A673 (cell line): Measurements from ENCODE around the gene CREBZF. TPM values are rescaled to one million over a fixed set of nuclear protein-coding genes. Genes with fewer than 3 reads are reported as not detected.

Experiments used
- BruUV-seq: library from RNA; stranded (reverse); fragments of 400-500 nt; replicated peaks from 2 replicates; lab custom pipeline; 2021; lab: Mats Ljungman, UMichigan
- CTCF ChIA-PET: fragments of 300-600 bp; sonication (Branson Sonifier 250); formaldehyde crosslinking; loops from one replicate; lab custom pipeline; 2022; ENCODE audit warnings: antibody characterized with exemption; lab: Charles Lee
- POLR2A ChIA-PET: fragments of 300-600 bp; sonication (Branson Sonifier 250); formaldehyde crosslinking; loops from one replicate; lab custom pipeline; 2022; ENCODE audit warnings: antibody characterized with exemption; ENCODE audit not compliant: low non-redundant PET; lab: Charles Lee
- DNase-seq: peaks from one replicate; pipeline ENCODE4 v3.0.0-alpha.2; 2015; ENCODE audit warnings: low spot score
- H3K27ac ChIP-seq: fragments of 200-600 bp; sonication (generic); 2 replicates; pipeline ENCODE4 v1.5.1; 2016; ENCODE audit warnings: mixed run types, low read depth, mild to moderate bottlenecking, mixed read lengths, antibody characterized with exemption, low read length; ENCODE audit not compliant: poor library complexity, severe bottlenecking
- H3K27me3 ChIP-seq: fragments of 200-600 bp; sonication (generic); replicated peaks from 2 replicates; pipeline ENCODE4 v1.6.1; 2017; ENCODE audit warnings: mixed run types, low read depth, mild to moderate bottlenecking, mixed read lengths, antibody characterized with exemption, low read length; ENCODE audit not compliant: insufficient read depth, poor library complexity
- H3K36me3 ChIP-seq: fragments of 200-600 bp; sonication (generic); 2 replicates; pipeline ENCODE4 v1.6.1; 2016; ENCODE audit warnings: mixed run types, mild to moderate bottlenecking, mixed read lengths, antibody characterized with exemption, low read length; ENCODE audit not compliant: insufficient read depth, poor library complexity, severe bottlenecking
- H3K4me1 ChIP-seq: fragments of 200-600 bp; sonication (generic); 2 replicates; pipeline ENCODE4 v1.6.1; 2017; ENCODE audit warnings: mixed run types, mild to moderate bottlenecking, mixed read lengths, antibody characterized with exemption, low read length; ENCODE audit not compliant: insufficient read depth, poor library complexity, severe bottlenecking
- H3K4me3 ChIP-seq: fragments of 200-600 bp; sonication (generic); 2 replicates; pipeline ENCODE4 v1.5.1; 2016; ENCODE audit warnings: low read depth, mixed run types, mild to moderate bottlenecking, mixed read lengths, low read length; ENCODE audit not compliant: poor library complexity, severe bottlenecking
- H3K9me3 ChIP-seq: fragments of 200-600 bp; sonication (generic); 2 replicates; pipeline ENCODE4 v1.6.1; 2016; ENCODE audit warnings: mixed run types, low read depth, mild to moderate bottlenecking, mixed read lengths, antibody characterized with exemption, low read length; ENCODE audit not compliant: poor library complexity, severe bottlenecking
- CTCF ChIP-seq: fragments of 300-800, 200-600 bp; sonication (generic); conservative IDR thresholded peaks from 2 replicates; pipeline ENCODE4 v1.5.1; 2017; ENCODE audit warnings: low read depth, mild to moderate bottlenecking, antibody characterized with exemption, low read length, moderate library complexity, mixed read lengths
- EZH2 ChIP-seq: fragments of 200-600 bp; sonication (generic); IDR thresholded peaks from 2 replicates; pipeline ENCODE4 v1.6.1; 2017; ENCODE audit warnings: borderline replicate concordance, low read depth, mild to moderate bottlenecking, mixed read lengths, antibody characterized with exemption, low read length; ENCODE audit not compliant: poor library complexity, severe bottlenecking
- intact Hi-C: fragments of 100-400 bp; cut with micrococcal nuclease; formaldehyde crosslinking; loops from one replicate; pipeline ENCODE4 v1.10.0; 2022; ENCODE audit not compliant: unreplicated experiment
- total RNA-seq: library from RNA; stranded (reverse); gene quantifications from 2 replicates; pipeline ENCODE4 v1.2.3, GENCODE V29; 2021

CREBZF gene
- total RNA-seq, 1 experiment from 2014 or later: 76.6 TPM

DNA sequence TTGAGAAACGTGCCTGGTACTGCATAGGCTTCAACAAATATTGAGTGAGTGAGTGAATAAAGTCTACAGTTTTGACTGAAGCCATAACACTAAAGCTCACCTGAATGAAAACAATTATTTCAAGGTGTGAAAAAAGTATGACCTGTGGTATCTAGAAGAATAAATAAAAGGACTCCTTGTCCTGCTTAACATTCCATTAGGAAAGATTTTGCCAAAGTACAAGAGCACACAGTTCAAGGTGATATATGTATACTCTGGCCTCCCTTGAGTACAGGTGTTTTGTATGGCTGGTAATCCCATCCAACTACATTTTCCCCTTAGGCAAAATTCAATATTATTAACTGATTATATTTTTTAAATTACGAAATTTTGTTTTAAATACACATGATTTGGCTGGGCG is 1.8 kb upstream of the CREBZF start:
- intact Hi-C loops: no loop called here
- no TSS peak for BruUV-seq

DNA sequence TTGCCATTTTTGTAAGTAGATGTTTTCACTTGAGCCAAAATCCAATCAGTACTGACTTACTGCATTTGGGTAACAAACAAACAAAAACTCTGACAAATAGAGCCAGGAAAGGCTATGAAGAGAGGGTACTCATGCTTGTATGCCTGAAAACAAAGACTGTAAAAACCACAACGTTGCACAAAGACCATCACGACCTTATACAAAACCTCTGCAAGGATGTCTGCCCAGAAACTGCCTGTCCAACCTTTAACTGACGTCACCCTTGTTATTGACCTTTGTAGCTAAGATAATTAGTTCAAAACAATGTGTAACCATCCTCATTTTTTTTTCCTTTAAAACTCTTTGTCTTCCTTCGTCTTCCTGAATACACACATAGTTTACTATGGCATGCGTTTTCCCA is 804 bp upstream of the CREBZF start:
- intact Hi-C loops: loop anchor here (1.0 kb wide), 1 partner anchor 37 kb away; the partner anchor contains the start of gene TMEM126B
- POLR2A ChIA-PET: no interaction called here
- Histone ChIP-seq H3K4me3 (no peak overlapping the region), H3K4me1 (peaks cover 15% of the 10 kb centered on the region), H3K36me3 (peaks cover 31% of the 10 kb centered on the region), H3K27ac (peak overlapping the region; percentile 97), H3K9me3 (no peaks in the 10 kb centered on the region), H3K27me3 (peaks cover 4% of the 10 kb centered on the region)
- TF ChIP-seq CTCF (no peak), EZH2 (no peak)
- DNase-seq: no peak
- no TSS peak for BruUV-seq
- CTCF ChIA-PET: no interaction called here

More for the DNA sequence above, 1.8 kb upstream of the CREBZF start:
- DNase-seq: no peak
- Histone ChIP-seq H3K4me3 (no peak overlapping the region), H3K9me3 (no peaks in the 10 kb centered on the region), H3K27me3 (peaks cover 4% of the 10 kb centered on the region), H3K36me3 (peaks cover 21% of the 10 kb centered on the region), H3K4me1 (peaks cover 6% of the 10 kb centered on the region), H3K27ac (no peak overlapping the region)
- CTCF ChIA-PET: no interaction called here
- POLR2A ChIA-PET: no interaction called here
- no peak for TF ChIP-seq EZH2
- TF ChIP-seq CTCF: no peak

- no peaks in the 10 kb centered on the region for H3K9me3 ChIP-seq
- peaks cover 48% of the 10 kb centered on the region for H3K36me3 ChIP-seq
- ChIA-PET CTCF (no interaction called here), POLR2A (no interaction called here)
- H3K27me3 ChIP-seq: peaks cover 4% of the 10 kb centered on the region
- H3K27ac ChIP-seq: peak overlapping the region; percentile 97
- peaks cover 32% of the 10 kb centered on the region for H3K4me1 ChIP-seq
- BruUV-seq: no TSS peak
- DNase-seq: peak; percentile 89
- TF ChIP-seq EZH2 (no peak), CTCF (peak; percentile 68)
- intact Hi-C loops: loop anchor here (5.0 kb wide), 1 partner anchor 67 kb away; no protein-coding TSS in a partner anchor
- peak overlapping the region; percentile 87 for H3K4me3 ChIP-seq
Measured at GRCh38 chr11:85663753-85664614, 945 bp downstream of the CREBZF start.
